Natural killer cell (primary cell): Measurements from ENCODE around the gene ZNF334. TPM values are rescaled to one million over a fixed set of nuclear protein-coding genes. Genes with fewer than 3 reads are reported as not detected.

Experiments used
- ATAC-seq, 3 donors: fragments of 150-1000 bp in 2 of 3; fragments of 200-7000 bp in 1 of 3; cut with Tn5 transposase; 1 replicate in 1 of 3; 2 replicates in 2 of 3; pipeline ENCODE4 v1.10.0; 2021; ENCODE audit warnings: mild to moderate bottlenecking in 2 of 3, moderate library complexity in 2 of 3
- DNase-seq, 2 donors: peaks; one replicate each; pipeline versions ENCODE4 v3.0.0 to v3.0.0-alpha.2; 2013 to 2021; ENCODE audit warnings: mixed read lengths in 1 of 2
- H3K27ac ChIP-seq: one replicate; pipeline ENCODE4 v1.5.1; 2013; ENCODE audit warnings: mild to moderate bottlenecking, low read length
- H3K27me3 ChIP-seq: one replicate; pipeline ENCODE4 v1.6.1; 2013; ENCODE audit warnings: low read length; ENCODE audit not compliant: control insufficient read depth, insufficient read depth
- H3K36me3 ChIP-seq: one replicate; pipeline ENCODE4 v1.6.1; 2013; ENCODE audit warnings: low read length; ENCODE audit not compliant: control insufficient read depth, insufficient read depth
- H3K4me1 ChIP-seq: one replicate; pipeline ENCODE4 v1.6.1; 2013; ENCODE audit warnings: low read length; ENCODE audit not compliant: control insufficient read depth, insufficient read depth
- H3K4me3 ChIP-seq: one replicate; pipeline ENCODE4 v1.5.1; 2013; ENCODE audit warnings: low read length
- H3K9me3 ChIP-seq: one replicate; pipeline ENCODE4 v1.6.1; 2013; ENCODE audit warnings: low read length; ENCODE audit not compliant: control insufficient read depth, insufficient read depth
- H3K27ac Mint-ChIP-seq, 2 donors: one replicate each; pipeline ENCODE4 v1.8.0; 2022; ENCODE audit warnings: mild to moderate bottlenecking in 2 of 2, mixed read lengths in 2 of 2, moderate library complexity in 1 of 2
- H3K27me3 Mint-ChIP-seq, 2 donors: one replicate each; pipeline ENCODE4 v1.8.0; 2022; ENCODE audit warnings: low read depth in 2 of 2, mixed read lengths in 2 of 2
- H3K36me3 Mint-ChIP-seq: one replicate; pipeline ENCODE4 v1.8.0; 2022; ENCODE audit warnings: mixed read lengths
- H3K4me1 Mint-ChIP-seq, 2 donors: one replicate each; pipeline ENCODE4 v1.8.0; 2022; ENCODE audit warnings: mixed read lengths in 2 of 2
- H3K4me3 Mint-ChIP-seq: one replicate; pipeline ENCODE4 v1.8.0; 2022; ENCODE audit warnings: mild to moderate bottlenecking, moderate library complexity, mixed read lengths
- H3K9me3 Mint-ChIP-seq, 2 donors: one replicate each; pipeline ENCODE4 v1.8.0; 2022; ENCODE audit warnings: mixed read lengths in 2 of 2
- CTCF ChIP-seq: fragments of 200-600 bp; IDR thresholded peaks from one replicate; pipeline ENCODE4 v1.8.0; 2022; ENCODE audit warnings: antibody characterized with exemption
- WGBS: methylation state at CpG from one replicate; pipeline ENCODE4 v1.1.7; 2013; ENCODE audit warnings: missing lambda C conversion rate; ENCODE audit not compliant: insufficient coverage; 5-methylcytosine and 5-hydroxymethylcytosine counted together
- intact Hi-C: fragments of 100-400 bp; cut with micrococcal nuclease; formaldehyde crosslinking; loops from one replicate; pipeline ENCODE4 v1.14.2; 2022
- total RNA-seq, 4 donors: library from RNA; stranded (reverse); fragments of 120-200 nt in 1 of 4; gene quantifications; one replicate each; pipeline versions ENCODE4 v1.2.3 to v1.2.4, GENCODE V29; 2013 to 2022

The ZNF334 gene
- total RNA-seq, 3 donors from 2014 or later (not counting 1 experiment from before 2014, with no cell fraction given) = 0.43 to 0.59 (median 0.43) TPM

- Mint-ChIP-seq H3K4me3 (no peak overlapping the region), H3K27me3 (no peaks in the 10 kb centered on the region), H3K4me1 (peaks cover 27 to 29% of the 10 kb centered on the region in 2 donors), H3K27ac (no peak overlapping the region), H3K36me3 (no peaks in the 10 kb centered on the region), H3K9me3 (no peaks in the 10 kb centered on the region)
- no peak overlapping the region for H3K4me3 ChIP-seq
- H3K4me1 ChIP-seq = peaks cover 48% of the 10 kb centered on the region
- ATAC-seq (no peak), DNase-seq (no peak)
- no peaks in the 10 kb centered on the region for H3K9me3 ChIP-seq
- WGBS = 91% methylated on average over 6 of the region's 6 CpGs
- H3K27ac ChIP-seq = no peak overlapping the region
- intact Hi-C loops = no loop called here
- H3K27me3 ChIP-seq = no peaks in the 10 kb centered on the region
- H3K36me3 ChIP-seq = no peaks in the 10 kb centered on the region
- no peak for TF ChIP-seq CTCF
These were observed 34.6 kb upstream of the ZNF334 start for GRCh38 chr20:46547995-46548394.

GRCh38 chr20:46546936-46547335, 33.6 kb upstream of the ZNF334 start:
- Mint-ChIP-seq H3K4me3 (no peak overlapping the region), H3K27me3 (no peaks in the 10 kb centered on the region)
- intact Hi-C loops = no loop called here

GRCh38 chr20:46546298-46546697, 32.9 kb upstream of the ZNF334 start:
- Histone ChIP-seq H3K36me3 (no peaks in the 10 kb centered on the region), H3K4me1 (peaks cover 32% of the 10 kb centered on the region), H3K4me3 (no peak overlapping the region), H3K27me3 (no peaks in the 10 kb centered on the region), H3K9me3 (no peaks in the 10 kb centered on the region), H3K27ac (no peak overlapping the region)
- TF ChIP-seq CTCF = no peak
- intact Hi-C loops = no loop called here
- Mint-ChIP-seq H3K4me1 (peaks cover 12 to 14% of the 10 kb centered on the region in 2 donors), H3K27me3 (no peaks in the 10 kb centered on the region), H3K9me3 (no peaks in the 10 kb centered on the region), H3K27ac (no peak overlapping the region), H3K36me3 (no peaks in the 10 kb centered on the region), H3K4me3 (no peak overlapping the region)
- DNase-seq (no peak), ATAC-seq (no peak)
- WGBS = 87% methylated on average over 3 of the region's 3 CpGs

More at GRCh38 chr20:46546936-46547335, 33.6 kb upstream of the ZNF334 start:
- ATAC-seq (no peak), DNase-seq (no peak)
- no peaks in the 10 kb centered on the region for H3K36me3 Mint-ChIP-seq
- Histone ChIP-seq H3K4me3 (no peak overlapping the region), H3K9me3 (no peaks in the 10 kb centered on the region), H3K27ac (no peak overlapping the region), H3K27me3 (no peaks in the 10 kb centered on the region), H3K36me3 (no peaks in the 10 kb centered on the region), H3K4me1 (peaks cover 38% of the 10 kb centered on the region)
- peaks cover 16 to 18% of the 10 kb centered on the region in 2 donors for H3K4me1 Mint-ChIP-seq
- WGBS = 64% methylated on average over 6 of the region's 6 CpGs
- H3K27ac Mint-ChIP-seq = no peak overlapping the region
- no peaks in the 10 kb centered on the region for H3K9me3 Mint-ChIP-seq
- no peak for TF ChIP-seq CTCF

GRCh38 chr20:46545827-46546138, 32.4 kb upstream of the ZNF334 start:
- DNase-seq = no peak
- Histone ChIP-seq H3K4me1 (peaks cover 30% of the 10 kb centered on the region), H3K4me3 (no peak overlapping the region), H3K27me3 (no peaks in the 10 kb centered on the region), H3K9me3 (no peaks in the 10 kb centered on the region), H3K36me3 (no peaks in the 10 kb centered on the region), H3K27ac (no peak overlapping the region)
- no peaks in the 10 kb centered on the region for H3K27me3 Mint-ChIP-seq
- H3K36me3 Mint-ChIP-seq = no peaks in the 10 kb centered on the region
- ATAC-seq = no peak
- no peak overlapping the region for H3K27ac Mint-ChIP-seq
- no peak overlapping the region for H3K4me3 Mint-ChIP-seq
- intact Hi-C loops = no loop called here
- TF ChIP-seq CTCF = no peak
- WGBS = 94% methylated on average over 9 of the region's 9 CpGs
- H3K9me3 Mint-ChIP-seq = no peaks in the 10 kb centered on the region
- H3K4me1 Mint-ChIP-seq = peaks cover 12 to 14% of the 10 kb centered on the region in 2 donors
